ENCODE measurements around the gene DEFB132.
"Not testable (repeated sequence)": the region's sequence is repeated elsewhere in the genome, so short reads cannot be mapped to it uniquely, and the experiment has no call there.

DEFB132 gene, protein sequence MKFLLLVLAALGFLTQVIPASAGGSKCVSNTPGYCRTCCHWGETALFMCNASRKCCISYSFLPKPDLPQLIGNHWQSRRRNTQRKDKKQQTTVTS

DNA sequence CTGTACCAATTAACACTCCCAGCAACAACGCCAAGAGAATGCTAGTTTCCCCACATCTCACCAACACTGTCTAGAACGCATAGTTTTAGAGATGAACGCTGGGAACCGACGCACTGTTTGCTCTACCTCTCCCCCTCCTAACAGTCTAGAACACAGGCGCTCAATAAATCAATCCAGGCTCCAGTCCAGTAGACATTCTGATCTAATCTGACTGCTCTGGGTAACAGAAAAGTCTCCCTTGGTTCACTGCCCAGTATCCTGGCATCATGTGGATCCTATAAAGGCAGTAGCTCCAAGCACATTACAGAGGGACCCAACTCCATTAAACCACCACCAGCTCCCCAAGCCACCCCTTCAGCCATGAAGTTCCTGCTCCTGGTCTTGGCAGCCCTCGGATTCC, at the start of gene DEFB132:
Gene DEFB132, plus strand, starts transcription at position 306 of the 400 bp plus-strand sequence. Its CDS starts 55 bp downstream, at position 361.
- DNase-seq (ENCODE audit: low read depth in 2 of 2) = no peak

DNA sequence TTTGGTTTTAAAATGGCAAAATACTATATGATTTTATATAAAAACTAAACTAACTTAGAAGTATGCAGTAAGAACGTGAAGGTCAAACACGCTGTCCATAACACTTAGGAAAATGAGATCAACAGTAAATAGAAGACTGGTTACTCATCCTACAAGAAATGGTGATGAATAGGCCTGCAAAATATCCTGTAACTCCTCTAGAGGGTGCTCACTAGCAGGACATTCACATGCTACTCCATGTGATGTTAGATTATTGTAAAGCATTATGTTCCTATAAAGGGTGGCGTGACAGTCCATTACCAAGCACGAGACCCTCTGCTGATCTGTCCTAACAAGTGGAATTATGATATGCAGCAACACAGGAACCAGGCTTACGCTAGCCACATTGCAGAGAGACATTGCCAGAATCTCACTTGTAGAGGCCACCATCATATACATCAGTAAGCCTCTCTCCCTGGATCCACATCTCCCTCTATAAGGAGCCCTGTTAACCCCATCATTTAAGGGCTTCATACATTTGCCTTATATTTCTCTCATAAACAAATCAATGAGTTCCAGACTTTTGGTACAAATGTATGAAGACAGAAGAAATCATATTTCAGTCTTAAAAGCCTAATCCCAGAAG, 48.5 kb upstream of the DEFB132 start:
- DNase-seq (ENCODE audit: low read depth in 2 of 2) = no peak

- no peak for DNase-seq (ENCODE audit: low read depth in 2 of 2)
These were observed 46.6 kb upstream of the DEFB132 start for GRCh38 chr20:210809-211502.

- no peak for DNase-seq (ENCODE audit: low read depth in 2 of 2)
These were observed 43.1 kb upstream of the DEFB132 start for GRCh38 chr20:214383-214782.

GRCh38 chr20:215796-216195, 41.7 kb upstream of the DEFB132 start:
- no peak for DNase-seq (ENCODE audit: low read depth in 2 of 2)

DNA sequence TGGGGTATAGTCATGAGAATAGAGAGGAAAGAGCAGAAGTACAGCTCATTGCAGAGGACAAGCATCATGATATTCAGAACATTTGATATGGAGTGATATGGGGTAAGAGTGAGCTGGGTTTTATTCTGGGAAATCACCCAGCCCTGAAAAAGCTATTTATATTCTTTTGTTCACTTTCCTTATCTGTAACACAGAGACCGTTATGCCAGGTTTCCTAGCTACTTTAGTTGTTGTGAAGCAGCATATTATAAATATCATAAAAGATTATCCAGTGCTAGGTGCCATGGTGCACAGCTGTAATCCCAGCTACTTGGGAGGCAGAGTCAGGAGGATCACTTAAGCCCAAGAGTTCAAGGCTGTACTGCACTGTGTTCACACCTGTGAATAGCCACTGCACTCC, 40.3 kb upstream of the DEFB132 start:
- no peak for DNase-seq (ENCODE audit: low read depth in 2 of 2)

- no peak for DNase-seq (ENCODE audit: low read depth in 2 of 2)
These were observed 38.0 kb upstream of the DEFB132 start for GRCh38 chr20:219290-220115.

- no peak for DNase-seq (ENCODE audit: low read depth in 2 of 2)
These were observed 36.2 kb upstream of the DEFB132 start for GRCh38 chr20:221258-221830.

DNA sequence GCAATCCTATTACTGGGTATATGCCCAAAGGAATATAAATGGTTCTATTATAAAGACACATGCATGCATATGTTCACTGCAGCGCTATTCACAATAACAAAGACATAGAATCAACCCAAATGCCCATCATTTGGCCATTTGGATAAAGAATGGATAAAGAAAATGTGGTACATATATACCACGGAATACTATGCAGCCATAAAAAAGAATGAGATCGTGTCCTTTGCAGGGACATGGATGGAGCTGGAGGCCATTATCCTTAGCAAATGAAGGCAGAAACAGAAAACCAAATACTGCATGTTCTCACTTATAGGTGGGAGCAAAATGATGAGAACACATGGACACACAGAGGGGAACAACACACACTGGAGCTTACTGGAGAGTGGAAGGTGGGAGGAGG, 31.6 kb upstream of the DEFB132 start:
- DNase-seq (ENCODE audit: low read depth in 2 of 2) = not testable (repeated sequence)

- DNase-seq (ENCODE audit: low read depth in 2 of 2) = no peak
These were observed 30.6 kb upstream of the DEFB132 start, which contains the start of gene DEFB129 for GRCh38 chr20:226958-227357. DEFB129 (plus strand) TSS chr20:227258; CDS start chr20:227289, 31 bp downstream.

GRCh38 chr20:227439-228105, 30.0 kb upstream of the DEFB132 start:
- DNase-seq (ENCODE audit: low read depth in 2 of 2) = no peak

GRCh38 chr20:235891-236290, 21.6 kb upstream of the DEFB132 start:
- no peak for DNase-seq (ENCODE audit: low read depth in 2 of 2)

- no peak for DNase-seq (ENCODE audit: low read depth in 2 of 2)
These were observed 20.0 kb upstream of the DEFB132 start for GRCh38 chr20:237489-237888.

DNA sequence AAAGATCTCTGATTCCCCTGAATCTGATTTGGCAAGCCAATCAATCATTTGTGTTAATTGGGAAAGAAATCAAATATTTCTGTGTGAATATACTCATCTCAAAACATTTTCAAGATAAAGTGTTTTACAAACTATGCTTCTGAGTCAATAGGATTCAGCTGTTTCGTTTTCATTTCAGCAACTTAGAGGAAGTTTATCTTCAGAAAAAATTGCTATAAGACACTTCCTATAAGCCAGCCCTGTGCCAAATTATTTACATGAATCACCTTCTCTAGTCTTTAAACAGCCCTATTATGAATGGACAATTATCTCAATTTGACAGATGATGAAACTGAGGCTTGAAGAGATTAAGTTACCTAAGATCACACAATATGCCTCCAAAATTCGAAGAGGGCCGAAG, 19.6 kb upstream of the DEFB132 start:
- DNase-seq (ENCODE audit: low read depth in 2 of 2) = no peak

DNA sequence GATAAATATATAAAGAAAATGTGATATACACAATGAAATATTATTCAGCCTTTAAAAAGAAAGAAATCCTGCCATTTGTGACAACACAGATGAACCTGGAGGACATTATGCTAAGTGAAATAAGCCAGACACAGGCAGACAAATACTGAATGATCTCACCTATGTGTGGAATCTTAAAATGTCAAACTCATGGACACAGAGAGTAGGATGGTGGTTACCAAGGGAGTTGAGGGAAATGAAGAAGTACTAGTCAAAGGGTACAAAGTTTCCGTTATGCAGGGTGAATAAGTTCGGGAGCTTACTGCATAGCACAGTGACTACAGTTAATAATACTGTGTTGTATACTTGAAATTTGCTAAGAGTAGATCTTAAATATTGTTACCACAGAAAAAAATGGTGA, 14.6 kb upstream of the DEFB132 start:
- no peak for DNase-seq (ENCODE audit: low read depth in 2 of 2)

DNA sequence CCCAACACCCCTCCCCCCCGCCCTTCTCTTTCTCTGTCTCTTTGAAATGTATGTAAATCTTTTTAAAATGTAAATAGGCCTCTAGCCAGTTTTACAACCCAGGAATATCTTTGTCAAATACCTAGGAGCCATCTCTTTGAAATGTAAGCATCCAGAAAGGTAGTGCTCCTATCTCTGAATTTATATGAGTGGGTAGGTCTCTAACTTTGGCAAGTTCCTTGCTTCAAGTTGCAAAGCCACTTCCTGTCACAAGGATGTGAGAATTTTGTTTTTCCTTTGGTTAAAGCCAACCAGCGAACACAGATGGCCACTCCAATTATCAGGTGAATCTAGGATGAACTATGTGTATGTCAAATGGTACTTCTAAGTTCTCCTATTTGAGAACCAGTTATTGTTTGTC, 6.2 kb upstream of the DEFB132 start:
- DNase-seq (ENCODE audit: low read depth in 2 of 2) = no peak

- DNase-seq (ENCODE audit: low read depth in 2 of 2) = no peak
These were observed 4.7 kb upstream of the DEFB132 start for GRCh38 chr20:252801-253200.

DNA sequence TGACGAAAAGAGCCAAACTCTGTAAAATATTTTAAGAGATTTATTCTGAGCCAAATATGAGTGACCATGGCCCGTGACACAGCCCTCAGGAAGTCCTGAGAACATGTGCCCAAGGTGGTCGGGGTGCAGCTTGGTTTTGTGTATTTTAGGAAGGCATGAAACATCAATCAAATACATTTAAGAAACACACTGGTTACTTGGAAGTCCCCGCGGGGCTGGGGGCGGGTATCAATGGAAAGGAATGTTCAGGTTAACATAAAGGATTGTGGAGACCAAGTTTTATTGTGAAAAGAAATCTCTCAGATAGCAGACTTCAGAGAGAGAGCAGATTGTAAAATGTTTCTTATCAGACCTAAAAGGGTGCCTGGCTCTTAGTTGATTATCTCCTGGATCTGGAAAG, 4.1 kb upstream of the DEFB132 start:
- DNase-seq (ENCODE audit: low read depth in 2 of 2) = not testable (repeated sequence)

- DNase-seq (ENCODE audit: low read depth in 2 of 2) = no peak
These were observed 840 bp downstream of the DEFB132 start for GRCh38 chr20:258269-258858.

- DNase-seq (ENCODE audit: low read depth in 2 of 2) = no peak
These were observed 1.4 kb downstream of the DEFB132 start for GRCh38 chr20:258963-259362.

DNA sequence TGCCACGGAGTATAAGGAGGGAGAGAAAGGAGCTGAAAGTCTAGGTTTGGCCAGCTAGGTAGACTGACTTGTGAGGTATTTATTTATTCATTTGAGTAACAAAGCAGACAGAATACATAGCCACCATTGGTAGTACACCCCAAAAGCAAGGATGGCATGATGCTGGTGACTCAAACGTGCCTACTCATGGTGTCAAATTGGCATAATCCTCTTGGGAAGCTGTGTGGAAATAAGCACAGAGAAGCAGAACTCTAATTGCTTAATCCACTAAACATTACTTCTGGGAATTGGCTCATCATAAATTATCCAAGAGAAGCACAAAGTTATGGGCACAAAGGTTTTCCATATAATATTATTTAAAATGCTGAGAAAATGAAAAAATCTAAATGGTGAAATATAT, 2.5 kb downstream of the DEFB132 start:
- DNase-seq (ENCODE audit: low read depth in 2 of 2) = no peak

All from stimulated activated CD4-positive, alpha-beta T cell treated with anti-CD3 and anti-CD28 coated beads, Interleukin-1b, Interleukin-23, amount 100 ng/mL, for 1 hour (primary cell).